ENCODE data around the gene CACNA1F.
A peak's percentile ranks its signal among the peaks of the same experiment; 100 is the strongest.

The CACNA1F gene

DNA sequence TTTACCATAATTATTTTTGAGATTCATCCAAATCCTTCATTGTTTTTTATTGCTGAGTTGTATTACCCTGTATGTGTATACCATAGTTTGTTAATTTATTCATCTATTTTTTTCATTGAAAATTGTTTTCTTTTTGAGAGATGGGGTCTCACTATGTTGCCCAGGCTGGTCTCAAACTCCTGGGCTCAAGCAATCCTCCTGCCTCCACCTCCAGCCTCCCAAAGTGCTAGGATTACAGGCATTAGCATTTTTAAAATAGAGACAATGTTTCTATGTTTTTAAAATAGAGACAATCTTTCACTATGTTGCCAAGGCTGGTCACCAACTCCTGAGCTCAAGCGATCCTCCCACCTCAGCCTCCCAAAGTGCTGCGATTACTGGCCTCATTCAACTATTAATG lies 72.2 kb downstream of the CACNA1F start:
- no peak overlapping the region for H3K27ac ChIP-seq (ENCODE audit: poor library complexity, severe bottlenecking)
- no peak for TF ChIP-seq CTCF (IDR thresholded peaks at IDR 0.05; ENCODE audit: poor library complexity, severe bottlenecking)
- H3K36me3 ChIP-seq (ENCODE audit: low read depth), result no peaks in the 10 kb centered on the region
- H3K9me3 ChIP-seq (ENCODE audit: severe bottlenecking), result no peaks in the 10 kb centered on the region
- H3K4me3 ChIP-seq (ENCODE audit: severe bottlenecking), result no peak overlapping the region
- H3K4me1 ChIP-seq (ENCODE audit: insufficient read depth, poor library complexity, severe bottlenecking), result no peaks in the 10 kb centered on the region
- ATAC-seq (ENCODE audit: low read depth), result no peak
- no peak for DNase-seq (ENCODE audit: low spot score)
- no peaks in the 10 kb centered on the region for H3K27me3 ChIP-seq (ENCODE audit: insufficient read depth, poor library complexity, severe bottlenecking)

- Histone ChIP-seq H3K36me3 (ENCODE audit: low read depth) (no peaks in the 10 kb centered on the region), H3K4me1 (ENCODE audit: insufficient read depth, poor library complexity, severe bottlenecking) (no peaks in the 10 kb centered on the region), H3K27me3 (ENCODE audit: insufficient read depth, poor library complexity, severe bottlenecking) (no peaks in the 10 kb centered on the region), H3K27ac (ENCODE audit: poor library complexity, severe bottlenecking) (no peak overlapping the region), H3K4me3 (ENCODE audit: severe bottlenecking) (no peak overlapping the region), H3K9me3 (ENCODE audit: severe bottlenecking) (no peaks in the 10 kb centered on the region)
- ATAC-seq (ENCODE audit: low read depth) (no peak), DNase-seq (ENCODE audit: low spot score) (no peak)
- TF ChIP-seq CTCF (IDR thresholded peaks at IDR 0.05; ENCODE audit: poor library complexity, severe bottlenecking), result no peak
Measured at GRCh38 chrX:49157194-49157593, 75.9 kb downstream of the CACNA1F start.

GRCh38 chrX:49155900-49156837 lies 77.0 kb downstream of the CACNA1F start:
- TF ChIP-seq CTCF (IDR thresholded peaks at IDR 0.05; ENCODE audit: poor library complexity, severe bottlenecking), result peak; percentile 83
- ATAC-seq (ENCODE audit: low read depth) (peak; percentile 89), DNase-seq (ENCODE audit: low spot score) (peak; percentile 87)
- no peaks in the 10 kb centered on the region for H3K36me3 ChIP-seq (ENCODE audit: low read depth)
- no peaks in the 10 kb centered on the region for H3K27me3 ChIP-seq (ENCODE audit: insufficient read depth, poor library complexity, severe bottlenecking)
- H3K27ac ChIP-seq (ENCODE audit: poor library complexity, severe bottlenecking), result peak overlapping the region; percentile 73
- H3K4me1 ChIP-seq (ENCODE audit: insufficient read depth, poor library complexity, severe bottlenecking), result no peaks in the 10 kb centered on the region
- H3K9me3 ChIP-seq (ENCODE audit: severe bottlenecking), result no peaks in the 10 kb centered on the region
- peak overlapping the region; percentile 51 for H3K4me3 ChIP-seq (ENCODE audit: severe bottlenecking)

DNA sequence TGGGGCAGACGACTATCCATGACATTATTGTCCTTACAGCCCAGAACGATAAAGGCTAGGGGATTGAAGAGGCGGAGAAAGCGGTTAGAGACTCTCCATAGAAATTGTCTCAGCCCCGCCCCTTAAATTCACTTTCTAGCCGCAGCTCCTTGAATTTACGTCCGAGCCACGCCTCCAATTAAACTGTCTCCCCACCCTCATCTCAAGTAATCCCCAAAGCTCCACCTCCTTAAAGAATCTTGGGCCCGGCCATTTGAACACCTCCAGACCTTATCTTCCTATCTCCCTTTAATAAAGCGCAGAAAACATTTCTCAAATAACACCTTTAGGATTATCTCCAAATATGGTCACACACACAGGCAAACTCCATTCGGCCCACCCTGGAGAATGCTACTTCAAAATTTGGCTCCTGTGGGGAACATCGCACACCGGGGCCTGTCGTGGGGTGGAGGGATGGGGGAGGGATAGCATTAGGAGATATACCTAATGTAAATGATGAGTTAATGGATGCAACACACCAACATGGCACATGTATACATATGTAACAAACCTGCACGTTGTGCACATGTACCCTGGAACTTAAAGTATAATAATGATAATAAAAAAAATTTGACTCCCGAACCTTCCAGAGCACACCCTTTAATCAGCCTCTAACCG lies 77.8 kb downstream of the CACNA1F start:
- DNase-seq (ENCODE audit: low spot score) (no peak), ATAC-seq (ENCODE audit: low read depth) (peak; percentile 69)
- Histone ChIP-seq H3K27me3 (ENCODE audit: insufficient read depth, poor library complexity, severe bottlenecking) (no peaks in the 10 kb centered on the region), H3K27ac (ENCODE audit: poor library complexity, severe bottlenecking) (peak overlapping the region; percentile 73), H3K4me3 (ENCODE audit: severe bottlenecking) (peak overlapping the region; percentile 51), H3K9me3 (ENCODE audit: severe bottlenecking) (no peaks in the 10 kb centered on the region), H3K4me1 (ENCODE audit: insufficient read depth, poor library complexity, severe bottlenecking) (no peaks in the 10 kb centered on the region), H3K36me3 (ENCODE audit: low read depth) (no peaks in the 10 kb centered on the region)
- no peak for TF ChIP-seq CTCF (IDR thresholded peaks at IDR 0.05; ENCODE audit: poor library complexity, severe bottlenecking)
